GM12878 (cell line): ENCODE results near the gene MITF.

Experiments
- BRCA1 ChIP-seq: IDR thresholded peaks from 2 replicates; pipeline ENCODE4 v1.6.1; 2011; ENCODE audit warnings: low read depth, low read length, improper control_type of control experiment
- CEBPB ChIP-seq, 2 experiments: fragments of 150-350 bp in 1 of 2; IDR thresholded peaks; 2 replicates each; pipeline ENCODE4 v1.6.1; 2012 to 2014; ENCODE audit warnings: low read depth in 2 of 2, low read length in 2 of 2, borderline replicate concordance in 1 of 2, inconsistent platforms in 1 of 2
- CHD4 ChIP-seq: fragments of 200-600 bp; sonication (generic); IDR thresholded peaks from 2 replicates; pipeline ENCODE4 v1.6.1; 2016; ENCODE audit warnings: mild to moderate bottlenecking
- MTA3 ChIP-seq: IDR thresholded peaks from 2 replicates; pipeline ENCODE4 v1.6.1; 2012; ENCODE audit warnings: low read length, inconsistent platforms, borderline replicate concordance
- POLR2A ChIP-seq: IDR thresholded peaks from 2 replicates; pipeline ENCODE4 v1.6.1; 2011; ENCODE audit warnings: low read depth, mild to moderate bottlenecking, low read length
- POLR2AphosphoS5 ChIP-seq: IDR thresholded peaks from 2 replicates; pipeline ENCODE4 v1.6.1; 2011; ENCODE audit warnings: mild to moderate bottlenecking, low read length, inconsistent platforms
- ZNF274 ChIP-seq: IDR thresholded peaks from one replicate; pipeline ENCODE4 v1.8.0; 2011; ENCODE audit not compliant: insufficient read length, insufficient read depth
- ZZZ3 ChIP-seq: IDR thresholded peaks from 2 replicates; pipeline ENCODE4 v1.6.1; 2011; ENCODE audit warnings: low read depth; ENCODE audit not compliant: control insufficient read depth, insufficient read length
- TF ChIP-seq, protein P1 (sequence below), 3 experiments: IDR thresholded peaks in 2 of 3; conservative IDR thresholded peaks in 1 of 3; 2 replicates each; pipeline ENCODE4 v1.5.1; 2011; ENCODE audit warnings: low read depth in 3 of 3, low read length in 3 of 3, mild to moderate bottlenecking in 3 of 3, control low read depth in 2 of 3, moderate library complexity in 2 of 3, inconsistent platforms in 1 of 3, mixed read lengths in 1 of 3; ENCODE audit not compliant: control insufficient read depth in 2 of 3, insufficient read depth in 1 of 3; ENCODE audit errors: extremely low read depth in 1 of 3
- TF ChIP-seq, protein P2 (sequence below): IDR thresholded peaks from 2 replicates; pipeline ENCODE4 v1.6.1; 2012; ENCODE audit warnings: low read depth, low read length, improper control_type of control experiment

DNA sequence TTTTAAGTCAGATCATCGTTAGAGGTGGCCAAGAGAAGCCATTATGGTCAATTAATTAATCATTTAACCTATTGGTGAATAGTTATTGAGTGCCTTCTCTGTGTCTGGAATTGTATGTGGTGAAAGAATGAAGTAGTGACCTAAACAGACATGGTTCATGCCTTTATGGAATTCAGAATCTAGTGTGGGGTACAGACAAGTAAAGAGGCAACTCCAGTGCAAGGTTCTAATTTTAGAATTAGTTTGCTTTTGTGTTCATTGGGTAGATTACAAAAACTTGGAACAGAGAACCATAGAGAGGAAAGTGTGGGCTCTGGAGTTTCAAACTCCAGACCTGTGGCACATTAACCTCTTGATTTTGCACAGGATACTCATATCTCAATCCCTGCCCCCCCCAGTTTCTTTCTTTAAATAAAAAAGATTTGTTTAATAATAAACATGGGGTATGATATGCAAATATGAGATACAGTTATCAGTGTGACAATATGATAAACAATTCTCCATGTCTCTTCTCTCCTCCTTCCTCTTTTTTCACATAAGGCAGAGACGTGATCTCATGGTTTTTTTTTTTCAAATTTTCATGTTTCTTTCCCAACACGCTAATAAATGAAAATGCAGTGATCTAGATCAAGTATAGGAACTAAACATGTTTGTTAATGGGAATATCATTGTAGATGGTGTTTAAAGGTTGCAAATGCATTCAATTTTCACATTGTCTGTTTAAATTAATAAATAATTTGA lies 117.9 kb downstream of the MITF start:
- TF ChIP-seq POLR2A = no peak
- no peak for TF ChIP-seq ZNF274
- TF ChIP-seq, protein P1, sequence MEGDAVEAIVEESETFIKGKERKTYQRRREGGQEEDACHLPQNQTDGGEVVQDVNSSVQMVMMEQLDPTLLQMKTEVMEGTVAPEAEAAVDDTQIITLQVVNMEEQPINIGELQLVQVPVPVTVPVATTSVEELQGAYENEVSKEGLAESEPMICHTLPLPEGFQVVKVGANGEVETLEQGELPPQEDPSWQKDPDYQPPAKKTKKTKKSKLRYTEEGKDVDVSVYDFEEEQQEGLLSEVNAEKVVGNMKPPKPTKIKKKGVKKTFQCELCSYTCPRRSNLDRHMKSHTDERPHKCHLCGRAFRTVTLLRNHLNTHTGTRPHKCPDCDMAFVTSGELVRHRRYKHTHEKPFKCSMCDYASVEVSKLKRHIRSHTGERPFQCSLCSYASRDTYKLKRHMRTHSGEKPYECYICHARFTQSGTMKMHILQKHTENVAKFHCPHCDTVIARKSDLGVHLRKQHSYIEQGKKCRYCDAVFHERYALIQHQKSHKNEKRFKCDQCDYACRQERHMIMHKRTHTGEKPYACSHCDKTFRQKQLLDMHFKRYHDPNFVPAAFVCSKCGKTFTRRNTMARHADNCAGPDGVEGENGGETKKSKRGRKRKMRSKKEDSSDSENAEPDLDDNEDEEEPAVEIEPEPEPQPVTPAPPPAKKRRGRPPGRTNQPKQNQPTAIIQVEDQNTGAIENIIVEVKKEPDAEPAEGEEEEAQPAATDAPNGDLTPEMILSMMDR (IDR thresholded peaks at IDR 0.05 in 2 of 3, conservative IDR thresholded peaks at IDR 0.05 in 1 of 3; ENCODE audit: control insufficient read depth in 2 of 3, extremely low read depth in 1 of 3, insufficient read depth in 1 of 3, low read depth in 3 of 3, low read length in 3 of 3) = no peak
- no peak for TF ChIP-seq CEBPB (IDR thresholded peaks at IDR 0.05; ENCODE audit: borderline replicate concordance in 1 of 2, low read depth in 2 of 2, low read length in 2 of 2)
- TF ChIP-seq ZZZ3 = no peak
- no peak for TF ChIP-seq MTA3
- TF ChIP-seq, protein P2, sequence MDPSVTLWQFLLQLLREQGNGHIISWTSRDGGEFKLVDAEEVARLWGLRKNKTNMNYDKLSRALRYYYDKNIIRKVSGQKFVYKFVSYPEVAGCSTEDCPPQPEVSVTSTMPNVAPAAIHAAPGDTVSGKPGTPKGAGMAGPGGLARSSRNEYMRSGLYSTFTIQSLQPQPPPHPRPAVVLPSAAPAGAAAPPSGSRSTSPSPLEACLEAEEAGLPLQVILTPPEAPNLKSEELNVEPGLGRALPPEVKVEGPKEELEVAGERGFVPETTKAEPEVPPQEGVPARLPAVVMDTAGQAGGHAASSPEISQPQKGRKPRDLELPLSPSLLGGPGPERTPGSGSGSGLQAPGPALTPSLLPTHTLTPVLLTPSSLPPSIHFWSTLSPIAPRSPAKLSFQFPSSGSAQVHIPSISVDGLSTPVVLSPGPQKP = no peak
- no peak for TF ChIP-seq POLR2AphosphoS5
- no peak for TF ChIP-seq BRCA1
- TF ChIP-seq CHD4 = no peak
